Astrocyte of the cerebellum (primary cell): Measurements from ENCODE around the gene SMAD6.

Experiments used
- DNase-seq: peaks from one replicate; pipeline ENCODE4 v3.0.0-alpha.2; 2011; ENCODE audit warnings: low read depth
- H3K4me3 ChIP-seq: 2 replicates; pipeline ENCODE4 v1.5.1; 2011; ENCODE audit warnings: mild to moderate bottlenecking, low read depth, low read length, moderate library complexity
- in situ Hi-C: cut with HindIII; loops from 2 replicates; pipeline ENCODE4 v1.10.0; 2017; ENCODE audit warnings: low sequenced_read_pairs
- TF ChIP-seq, protein P1 (sequence below): IDR thresholded peaks from 2 replicates; pipeline ENCODE4 v1.5.1; 2012; ENCODE audit warnings: low read length, low read depth, moderate library complexity, mild to moderate bottlenecking; ENCODE audit errors: missing control alignments

Gene SMAD6

DNA sequence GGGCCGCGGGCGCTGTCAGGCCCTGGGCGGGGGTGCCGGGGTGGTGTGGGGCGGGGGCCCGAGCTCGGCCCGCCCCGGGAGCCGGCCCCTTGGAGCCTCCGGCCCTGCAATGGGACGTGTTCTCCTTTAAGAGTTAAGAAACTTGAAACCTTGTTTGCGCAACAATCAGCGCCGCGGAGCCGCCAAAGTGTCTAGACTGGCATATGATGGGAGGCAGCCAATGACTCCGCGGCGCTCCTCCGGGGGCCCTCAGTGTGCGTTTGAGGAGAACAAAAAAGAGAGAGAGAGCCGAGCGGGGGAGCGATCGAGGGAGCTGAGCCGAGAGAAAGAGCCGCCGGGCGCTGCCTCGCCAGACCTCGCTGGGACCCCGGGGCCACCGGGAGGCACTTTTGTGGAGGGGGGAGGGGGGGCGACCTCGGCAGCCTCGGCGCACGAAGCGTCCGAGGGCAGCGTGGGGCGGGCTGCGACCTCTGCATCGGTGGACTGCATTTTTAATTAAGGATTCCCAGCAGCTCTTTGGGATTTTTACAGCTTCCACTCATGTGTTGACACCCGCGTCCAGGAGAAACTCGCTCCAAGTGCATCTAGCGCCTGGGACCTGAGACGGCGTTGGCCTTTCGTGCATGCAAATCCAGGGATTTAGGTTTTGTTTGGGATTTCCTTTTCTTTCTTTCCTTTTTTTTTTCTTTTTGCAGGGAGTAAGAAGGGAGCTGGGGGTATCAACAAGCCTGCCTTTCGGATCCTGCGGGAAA lies at the start of gene SMAD6:
Gene SMAD6, plus strand, starts transcription at position 202 of the 752 bp plus-strand sequence. CDS start 1,023 bp downstream, outside the sequence.
- in situ Hi-C loops = loop anchor here (5.0 kb wide), 1 partner anchor 105 kb away; no protein-coding TSS in a partner anchor
- DNase-seq = peak; percentile 96
- TF ChIP-seq, protein P1, sequence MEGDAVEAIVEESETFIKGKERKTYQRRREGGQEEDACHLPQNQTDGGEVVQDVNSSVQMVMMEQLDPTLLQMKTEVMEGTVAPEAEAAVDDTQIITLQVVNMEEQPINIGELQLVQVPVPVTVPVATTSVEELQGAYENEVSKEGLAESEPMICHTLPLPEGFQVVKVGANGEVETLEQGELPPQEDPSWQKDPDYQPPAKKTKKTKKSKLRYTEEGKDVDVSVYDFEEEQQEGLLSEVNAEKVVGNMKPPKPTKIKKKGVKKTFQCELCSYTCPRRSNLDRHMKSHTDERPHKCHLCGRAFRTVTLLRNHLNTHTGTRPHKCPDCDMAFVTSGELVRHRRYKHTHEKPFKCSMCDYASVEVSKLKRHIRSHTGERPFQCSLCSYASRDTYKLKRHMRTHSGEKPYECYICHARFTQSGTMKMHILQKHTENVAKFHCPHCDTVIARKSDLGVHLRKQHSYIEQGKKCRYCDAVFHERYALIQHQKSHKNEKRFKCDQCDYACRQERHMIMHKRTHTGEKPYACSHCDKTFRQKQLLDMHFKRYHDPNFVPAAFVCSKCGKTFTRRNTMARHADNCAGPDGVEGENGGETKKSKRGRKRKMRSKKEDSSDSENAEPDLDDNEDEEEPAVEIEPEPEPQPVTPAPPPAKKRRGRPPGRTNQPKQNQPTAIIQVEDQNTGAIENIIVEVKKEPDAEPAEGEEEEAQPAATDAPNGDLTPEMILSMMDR = no peak
- peak within 1 kb of the TSS; percentile 63 for H3K4me3 ChIP-seq

DNA sequence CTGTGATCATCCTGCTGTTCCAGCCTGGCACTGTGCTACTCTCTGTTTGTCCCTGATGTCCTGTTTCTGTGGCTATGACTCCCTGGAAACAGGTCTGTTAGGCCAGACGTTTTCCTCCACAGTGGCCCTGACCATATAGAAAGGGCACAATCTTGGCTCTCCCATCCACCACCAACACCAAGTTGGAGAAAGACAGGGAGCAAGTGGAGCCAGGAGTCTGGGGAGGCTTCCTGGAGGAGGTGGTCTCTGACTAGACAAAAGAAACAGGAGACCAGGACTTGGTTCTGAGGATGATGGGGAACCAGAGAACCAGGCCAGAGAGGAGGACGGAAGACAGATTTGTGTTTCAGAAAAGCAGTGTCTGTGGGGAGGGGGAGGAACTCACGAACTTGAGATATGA lies 49.2 kb upstream of the SMAD6 start:
- H3K4me3 ChIP-seq = no peak overlapping the region
- TF ChIP-seq, protein P1 = no peak
- DNase-seq = no peak
- in situ Hi-C loops = no loop called here

DNA sequence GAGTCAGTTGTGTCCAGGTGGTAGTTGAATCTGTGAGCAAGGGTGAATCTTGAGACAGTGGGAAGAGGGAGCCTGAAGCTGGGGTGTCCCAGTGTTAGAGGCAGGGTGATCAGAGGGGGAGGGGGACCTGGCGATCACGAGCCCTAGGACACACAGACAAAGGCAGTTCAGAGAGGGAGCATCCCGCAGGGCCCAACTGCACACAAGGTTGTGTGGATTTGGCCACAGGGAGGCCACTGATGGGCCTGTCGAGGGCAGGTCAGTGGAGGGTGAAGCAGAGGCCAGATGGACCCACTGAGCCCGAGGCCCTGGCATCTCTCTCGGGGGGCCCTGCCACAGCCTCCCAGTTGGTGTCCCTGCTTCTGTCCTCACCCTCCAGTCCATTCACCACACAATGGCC lies 48.6 kb upstream of the SMAD6 start:
- H3K4me3 ChIP-seq = no peak overlapping the region
- DNase-seq = no peak
- TF ChIP-seq, protein P1 = no peak
- in situ Hi-C loops = no loop called here

DNA sequence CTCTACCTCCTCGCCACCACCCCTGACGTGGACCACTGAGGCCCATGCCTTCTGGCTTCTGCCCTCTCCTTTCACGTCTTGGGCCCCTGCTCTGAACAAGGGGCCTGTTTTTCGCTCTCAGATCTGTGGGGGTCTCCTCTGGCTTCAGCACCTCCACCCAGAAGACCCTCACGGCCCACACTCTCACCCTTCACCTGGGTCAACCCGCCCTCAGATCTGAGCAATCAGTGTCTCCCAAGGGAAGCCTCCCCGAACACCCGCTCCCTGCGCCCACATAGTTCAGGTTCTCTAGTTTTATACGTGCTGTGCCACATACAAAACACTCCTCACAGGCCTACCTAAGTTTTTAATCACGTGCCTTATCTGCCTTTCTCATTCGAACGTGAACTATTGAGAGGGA lies 48.2 kb upstream of the SMAD6 start:
- no peak overlapping the region for H3K4me3 ChIP-seq
- DNase-seq = no peak
- TF ChIP-seq, protein P1 = no peak
- in situ Hi-C loops = no loop called here

DNA sequence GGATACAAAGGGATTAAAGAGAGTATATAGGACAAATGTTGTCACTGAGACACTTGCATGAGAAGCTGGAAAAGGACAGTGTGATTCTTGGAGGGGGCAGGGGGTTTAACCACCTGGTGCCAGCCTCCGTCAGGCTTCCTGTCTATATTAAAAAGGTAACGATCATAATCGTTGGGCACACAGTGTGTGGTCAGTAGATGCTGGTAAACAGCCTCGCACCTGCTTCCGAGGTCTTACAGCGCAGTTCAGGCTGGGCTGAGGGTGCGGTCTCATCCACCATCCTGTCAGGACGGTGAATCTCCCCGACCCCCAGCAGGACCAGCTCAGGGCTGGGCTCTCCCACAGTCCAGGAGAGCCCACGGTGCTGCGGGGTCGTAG lies 47.7 kb upstream of the SMAD6 start:
- no peak for DNase-seq
- no peak overlapping the region for H3K4me3 ChIP-seq
- in situ Hi-C loops = no loop called here
- TF ChIP-seq, protein P1 = no peak

DNA sequence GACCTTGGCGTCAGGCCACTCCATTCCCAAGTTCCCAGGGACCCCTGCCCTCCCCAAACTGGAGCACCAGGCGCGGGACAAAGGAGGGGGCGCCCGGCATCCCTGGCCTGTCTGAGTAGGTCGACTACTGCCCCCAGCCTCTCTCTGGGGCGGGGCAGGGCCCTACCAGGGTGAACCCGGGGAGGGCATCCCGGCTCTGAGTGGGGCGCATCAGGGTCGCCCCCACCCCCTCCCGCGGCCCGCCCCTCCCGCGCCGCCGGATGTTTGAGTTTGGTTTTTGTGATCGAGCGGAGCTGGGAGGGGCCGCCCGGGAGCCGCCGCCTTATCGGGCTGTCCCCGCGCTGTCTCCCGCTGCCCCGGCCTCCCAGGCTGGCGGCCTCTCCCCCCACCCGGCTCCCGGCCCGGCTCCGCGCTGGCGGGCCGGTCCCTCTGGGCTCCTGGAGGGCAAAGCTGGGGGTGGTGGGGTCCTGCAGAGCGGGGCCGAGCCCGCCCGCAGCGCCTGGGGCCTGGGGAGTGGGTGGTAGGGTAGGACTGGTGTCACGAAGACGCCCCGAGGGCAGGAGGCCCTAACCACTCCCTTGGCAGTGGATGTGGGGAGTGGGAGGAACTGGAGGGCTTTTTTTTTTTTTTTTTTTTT lies 47.2 kb upstream of the SMAD6 start:
- TF ChIP-seq, protein P1 = no peak
- DNase-seq = no peak
- no peak overlapping the region for H3K4me3 ChIP-seq
- in situ Hi-C loops = no loop called here
